Measurements from ENCODE around the gene CELA2A. TPM values are rescaled to one million over a fixed set of nuclear protein-coding genes. Genes with fewer than 3 reads are reported as not detected.
A peak's percentile ranks its signal among the peaks of the same experiment; 100 is the strongest.
"Not testable (repeated sequence)": the region's sequence is repeated elsewhere in the genome, so short reads cannot be mapped to it uniquely, and the experiment has no call there.

The CELA2A gene
- total and polyA plus RNA-seq, 9 of the 15 experiments (the other 6 are each of a cell fraction or from before 2014, with no cell fraction given), result 0.62 TPM; not detected in 8

- Histone ChIP-seq H3K79me2 (ENCODE audit: control insufficient read depth, insufficient read depth, low read length) (peaks cover 38% of the 10 kb centered on the region), H3K27ac (ENCODE audit: extremely low read depth, low read depth, low read length) (peak overlapping the region; percentile 43; the same call in 1 of the 3 replicates), H3K9ac (ENCODE audit: insufficient read depth in 1 of 2, low read depth in 2 of 2, low read length in 2 of 2) (peak overlapping the region in 1 of 2 experiments; percentile 36; a peak in 1 of 4 replicates), H3K4me1 (replicated peaks in 1 of 2; ENCODE audit: control insufficient read depth in 2 of 2, insufficient read depth in 2 of 2, low read length in 2 of 2) (peaks cover 8 to 36% of the 10 kb centered on the region in 2 experiments), H3K36me3 (ENCODE audit: control insufficient read depth, insufficient read depth, low read length) (peaks cover 27% of the 10 kb centered on the region)
- POLR2A ChIA-PET, result interaction anchor here (0.6 kb wide), 1 partner anchor 165 kb away, joined by 3 read pairs; no protein-coding TSS in a partner anchor
- H2AFZ ChIP-seq (ENCODE audit: low read depth, low read length); CTCF ChIA-PET (ENCODE audit: low intra/inter-chr PET ratio); DNase-seq (ENCODE audit: extremely low read depth in 1 of 4, low spot score in 3 of 4); H3K9me1 ChIP-seq (ENCODE audit: control insufficient read depth, insufficient read depth, low read length); FAIRE-seq; ATAC-seq; H3K9me3 ChIP-seq (replicated peaks; ENCODE audit: control insufficient read depth, insufficient read depth, low read depth, low read length); in situ Hi-C loops (cut with MboI); H4K20me1 ChIP-seq (replicated peaks; ENCODE audit: control insufficient read depth, insufficient read depth, low read length); H3K27me3 ChIP-seq (ENCODE audit: control insufficient read depth in 2 of 2, insufficient read depth in 2 of 2, low read length in 2 of 2); H3K4me2 ChIP-seq (ENCODE audit: insufficient read depth, low read length); BruUV-seq (replicated peaks); H3K4me3 ChIP-seq; TF ChIP-seq TOE1 (CRISPR knock-in tag; IDR thresholded peaks at IDR 0.05; ENCODE audit: borderline replicate concordance, low read depth): not testable (repeated sequence)
- intact Hi-C loops (cut with micrococcal nuclease), result loop anchor here (10.0 kb wide), 1 partner anchor 313 kb away; no protein-coding TSS in a partner anchor
- 73% methylated on average over 15 of the region's 17 CpGs for WGBS (ENCODE audit: insufficient coverage, low coverage, missing lambda C conversion rate)
- peak; percentile 95 for TF ChIP-seq TOE1 (IDR thresholded peaks at IDR 0.05; ENCODE audit: borderline replicate concordance)
- peak; percentile 77 for TF ChIP-seq USF1 (CRISPR knock-in tag; IDR thresholded peaks at IDR 0.05)
- 0 out of 2 replicates have a peak, but pooled peaks have one; percentile 35 for TF ChIP-seq USF2 (CRISPR knock-in tag; IDR thresholded peaks at IDR 0.05)
- TF ChIP-seq RAD51 (IDR thresholded peaks at IDR 0.05; ENCODE audit: borderline replicate concordance, low read depth), result peak; percentile 94
- TF ChIP-seq TFE3 (CRISPR knock-in tag; IDR thresholded peaks at IDR 0.05), result peak; percentile 92
- 0 out of 2 replicates have a peak, but pooled peaks have one; percentile 27 for TF ChIP-seq BHLHE40 (IDR thresholded peaks at IDR 0.05; ENCODE audit: low read length)
- peak; percentile 35; the same call in 1 of the 2 replicates for TF ChIP-seq ZNF316 (IDR thresholded peaks at IDR 0.05)
- TF ChIP-seq CBFA2T2 (conservative IDR thresholded peaks at IDR 0.05), result peak; percentile 73
Measured at GRCh38 chr1:15521206-15521906, 64.8 kb downstream of the CELA2A start.

Other genes starting within 250 kb of the CELA2A start
Only the 7 nearest of the 9 such genes appear.
- gene EFHD2, start 46.8 kb upstream of the CELA2A start, total RNA-seq (2014; rRNA removed), result 53.6 and 62.9 TPM in 2 replicates
- gene EFHD2, start 46.8 kb upstream of the CELA2A start, total RNA-seq (2014; rRNA removed; fragmentation: Illumina TruSeq; extraction: Trizol), result 8.6 and 8.8 TPM in 2 replicates
- gene EFHD2, start 46.8 kb upstream of the CELA2A start, total RNA-seq (2015; rRNA removed; fragmentation: Illumina TruSeq; extraction: Trizol), result 25.2 and 27.9 TPM in 2 replicates
- gene EFHD2, start 46.8 kb upstream of the CELA2A start, total RNA-seq (2021), result 64.3 and 70.0 TPM in 2 replicates
- gene EFHD2, start 46.8 kb upstream of the CELA2A start, polyA plus RNA-seq (2011; rRNA removed), result 19.7 and 22.8 TPM in 2 replicates
- 26.1 and 40.7 TPM in 2 replicates for gene EFHD2, start 46.8 kb upstream of the CELA2A start, polyA plus RNA-seq (2014; fragmentation: Illumina TruSeq; extraction: Trizol)
- gene EFHD2, start 46.8 kb upstream of the CELA2A start, polyA plus RNA-seq (2014; fragmentation: Nextera tagmentation; extraction: Ambion mirVana), result 1 to 10 TPM; 1.7 to 1.8 TPM
- gene EFHD2, start 46.8 kb upstream of the CELA2A start, polyA plus RNA-seq (2014; rRNA removed), result 62.3 and 73.5 TPM in 2 replicates
- gene CTRC, start 18.3 kb upstream of the CELA2A start, total RNA-seq (2014; rRNA removed), result not detected in 2 replicates
- gene CTRC, start 18.3 kb upstream of the CELA2A start, total RNA-seq (2014; rRNA removed; fragmentation: Illumina TruSeq; extraction: Trizol), result not detected in 2 replicates
- gene CTRC, start 18.3 kb upstream of the CELA2A start, total RNA-seq (2015; rRNA removed; fragmentation: Illumina TruSeq; extraction: Trizol), result not detected in 2 replicates
- 0.84 and 1.2 TPM in 2 replicates for gene CTRC, start 18.3 kb upstream of the CELA2A start, total RNA-seq (2021)
- not detected in 2 replicates for gene CTRC, start 18.3 kb upstream of the CELA2A start, polyA plus RNA-seq (2011; rRNA removed)
- gene CTRC, start 18.3 kb upstream of the CELA2A start, polyA plus RNA-seq (2014; fragmentation: Illumina TruSeq; extraction: Trizol), result not detected in 2 replicates
- not detected for gene CTRC, start 18.3 kb upstream of the CELA2A start, polyA plus RNA-seq (2014; fragmentation: Nextera tagmentation; extraction: Ambion mirVana)
- gene CTRC, start 18.3 kb upstream of the CELA2A start, polyA plus RNA-seq (2014; rRNA removed), result not detected in 2 replicates
- 2.1 TPM in 1 of 2 replicates, not detected in the other for gene CELA2B, start 19.4 kb downstream of the CELA2A start, total RNA-seq (2014; rRNA removed)
- not detected in 2 replicates for gene CELA2B, start 19.4 kb downstream of the CELA2A start, total RNA-seq (2014; rRNA removed; fragmentation: Illumina TruSeq; extraction: Trizol)
- gene CELA2B, start 19.4 kb downstream of the CELA2A start, total RNA-seq (2015; rRNA removed; fragmentation: Illumina TruSeq; extraction: Trizol), result not detected in 2 replicates
- gene CELA2B, start 19.4 kb downstream of the CELA2A start, total RNA-seq (2021), result 0.40 and 0.51 TPM in 2 replicates
- not detected in 2 replicates for gene CELA2B, start 19.4 kb downstream of the CELA2A start, polyA plus RNA-seq (2011; rRNA removed)
- gene CELA2B, start 19.4 kb downstream of the CELA2A start, polyA plus RNA-seq (2014; fragmentation: Illumina TruSeq; extraction: Trizol), result not detected in 2 replicates
- under 1 TPM in 1 of 2 experiments, not detected in 1; 0.25 TPM for gene CELA2B, start 19.4 kb downstream of the CELA2A start, polyA plus RNA-seq (2014; fragmentation: Nextera tagmentation; extraction: Ambion mirVana)
- gene CELA2B, start 19.4 kb downstream of the CELA2A start, polyA plus RNA-seq (2014; rRNA removed), result 0.25 and 0.39 TPM in 2 replicates
- gene CASP9, start 67.5 kb downstream of the CELA2A start, total RNA-seq (2014; rRNA removed), result 30.7 and 35.7 TPM in 2 replicates
- 23.5 and 25.4 TPM in 2 replicates for gene CASP9, start 67.5 kb downstream of the CELA2A start, total RNA-seq (2014; rRNA removed; fragmentation: Illumina TruSeq; extraction: Trizol)
- 25.2 and 25.5 TPM in 2 replicates for gene CASP9, start 67.5 kb downstream of the CELA2A start, total RNA-seq (2015; rRNA removed; fragmentation: Illumina TruSeq; extraction: Trizol)
- gene CASP9, start 67.5 kb downstream of the CELA2A start, total RNA-seq (2021), result 30.5 and 31.7 TPM in 2 replicates
- gene CASP9, start 67.5 kb downstream of the CELA2A start, polyA plus RNA-seq (2011; rRNA removed), result 54.1 and 66.1 TPM in 2 replicates
- gene CASP9, start 67.5 kb downstream of the CELA2A start, polyA plus RNA-seq (2014; fragmentation: Illumina TruSeq; extraction: Trizol), result 37.4 and 38.9 TPM in 2 replicates
- 10 to 100 TPM; 10.8 to 13.9 TPM for gene CASP9, start 67.5 kb downstream of the CELA2A start, polyA plus RNA-seq (2014; fragmentation: Nextera tagmentation; extraction: Ambion mirVana)
- gene CASP9, start 67.5 kb downstream of the CELA2A start, polyA plus RNA-seq (2014; rRNA removed), result 30.9 and 39.1 TPM in 2 replicates
- gene DNAJC16, start 70.1 kb downstream of the CELA2A start, total RNA-seq (2014; rRNA removed), result 9.1 and 12.2 TPM in 2 replicates
- 16.2 and 18.7 TPM in 2 replicates for gene DNAJC16, start 70.1 kb downstream of the CELA2A start, total RNA-seq (2014; rRNA removed; fragmentation: Illumina TruSeq; extraction: Trizol)
- gene DNAJC16, start 70.1 kb downstream of the CELA2A start, total RNA-seq (2015; rRNA removed; fragmentation: Illumina TruSeq; extraction: Trizol), result 11.9 and 16.2 TPM in 2 replicates
- gene DNAJC16, start 70.1 kb downstream of the CELA2A start, total RNA-seq (2021), result 15.6 and 16.8 TPM in 2 replicates
- gene DNAJC16, start 70.1 kb downstream of the CELA2A start, polyA plus RNA-seq (2011; rRNA removed), result 16.7 and 22.8 TPM in 2 replicates
- gene DNAJC16, start 70.1 kb downstream of the CELA2A start, polyA plus RNA-seq (2014; fragmentation: Illumina TruSeq; extraction: Trizol), result 11.0 and 12.8 TPM in 2 replicates
- gene DNAJC16, start 70.1 kb downstream of the CELA2A start, polyA plus RNA-seq (2014; fragmentation: Nextera tagmentation; extraction: Ambion mirVana), result 1 to 10 TPM; 6.9 to 8.6 TPM
- gene DNAJC16, start 70.1 kb downstream of the CELA2A start, polyA plus RNA-seq (2014; rRNA removed), result 8.8 and 11.3 TPM in 2 replicates
- gene AGMAT, start 128.3 kb downstream of the CELA2A start, total RNA-seq (2014; rRNA removed), result not detected in 2 replicates
- gene AGMAT, start 128.3 kb downstream of the CELA2A start, total RNA-seq (2014; rRNA removed; fragmentation: Illumina TruSeq; extraction: Trizol), result not detected in 2 replicates
- gene AGMAT, start 128.3 kb downstream of the CELA2A start, total RNA-seq (2015; rRNA removed; fragmentation: Illumina TruSeq; extraction: Trizol), result not detected in 2 replicates
- 0.07 TPM in 1 of 2 replicates, not detected in the other for gene AGMAT, start 128.3 kb downstream of the CELA2A start, total RNA-seq (2021)
- not detected in 2 replicates for gene AGMAT, start 128.3 kb downstream of the CELA2A start, polyA plus RNA-seq (2011; rRNA removed)
- not detected in 2 replicates for gene AGMAT, start 128.3 kb downstream of the CELA2A start, polyA plus RNA-seq (2014; fragmentation: Illumina TruSeq; extraction: Trizol)
- not detected for gene AGMAT, start 128.3 kb downstream of the CELA2A start, polyA plus RNA-seq (2014; fragmentation: Nextera tagmentation; extraction: Ambion mirVana)
- not detected in 2 replicates for gene AGMAT, start 128.3 kb downstream of the CELA2A start, polyA plus RNA-seq (2014; rRNA removed)
- gene DDI2, start 160.7 kb downstream of the CELA2A start, total RNA-seq (2014; rRNA removed), result 21.2 and 31.5 TPM in 2 replicates
- 29.3 and 31.8 TPM in 2 replicates for gene DDI2, start 160.7 kb downstream of the CELA2A start, total RNA-seq (2014; rRNA removed; fragmentation: Illumina TruSeq; extraction: Trizol)
- 23.6 and 23.9 TPM in 2 replicates for gene DDI2, start 160.7 kb downstream of the CELA2A start, total RNA-seq (2015; rRNA removed; fragmentation: Illumina TruSeq; extraction: Trizol)
- gene DDI2, start 160.7 kb downstream of the CELA2A start, total RNA-seq (2021), result 48.4 and 50.1 TPM in 2 replicates
- gene DDI2, start 160.7 kb downstream of the CELA2A start, polyA plus RNA-seq (2011; rRNA removed), result 14.5 and 16.3 TPM in 2 replicates
- gene DDI2, start 160.7 kb downstream of the CELA2A start, polyA plus RNA-seq (2014; fragmentation: Illumina TruSeq; extraction: Trizol), result 27.4 and 32.0 TPM in 2 replicates
- 1 to 10 TPM; 6.5 to 7.3 TPM for gene DDI2, start 160.7 kb downstream of the CELA2A start, polyA plus RNA-seq (2014; fragmentation: Nextera tagmentation; extraction: Ambion mirVana)
- gene DDI2, start 160.7 kb downstream of the CELA2A start, polyA plus RNA-seq (2014; rRNA removed), result 17.1 and 19.1 TPM in 2 replicates

Measured in K562 (cell line).